HepG2 (cell line): ENCODE data around the gene ELL. TPM values are rescaled to one million over a fixed set of nuclear protein-coding genes. Genes with fewer than 3 reads are reported as not detected.
"Not testable (repeated sequence)": the region's sequence is repeated elsewhere in the genome, so short reads cannot be mapped to it uniquely, and the experiment has no call there.

ENCODE experiments used
- ATAC-seq: fragments of 200-7000 bp; cut with Tn5 transposase; 3 replicates; pipeline ENCODE4 v1.9.1; 2020; ENCODE audit warnings: mild to moderate bottlenecking, moderate library complexity
- BruUV-seq: library from RNA; stranded (reverse); fragments of 400-500 nt; replicated peaks from 2 replicates; lab custom pipeline; 2021; lab: Mats Ljungman, UMichigan
- CTCF ChIA-PET: fragments of 300-600 bp; formaldehyde crosslinking; extraction: SDS; loops from one replicate; lab custom pipeline; 2021; ENCODE audit warnings: low total read pairs, inconsistent platforms, low intra/inter-chr PET ratio; lab: Yijun Ruan, JAX
- POLR2A ChIA-PET: fragments of 350-600 bp; sonication (Branson Sonifier 250); formaldehyde crosslinking; loops from one replicate; lab custom pipeline; 2020; ENCODE audit warnings: antibody characterized with exemption, inconsistent platforms; lab: Yijun Ruan, JAX
- DNase-seq: peaks from one replicate; pipeline ENCODE4 v3.0.0-alpha.2; 2015; ENCODE audit warnings: low spot score
- FAIRE-seq: peaks from 3 replicates; lab custom pipeline; 2011; peaks lifted over from hg19 to GRCh38; lab: Jason Lieb, UNC
- H2AFZ ChIP-seq: one replicate; pipeline ENCODE4 v1.6.1; 2011; ENCODE audit warnings: low read length, inconsistent platforms
- H3K27ac ChIP-seq: fragments of 300-600 bp; 3 replicates; pipeline ENCODE4 v1.8.0; 2011; ENCODE audit warnings: mixed run types, mild to moderate bottlenecking, mixed read lengths, low read length, inconsistent platforms; ENCODE audit not compliant: insufficient read depth; ENCODE audit errors: extremely low read length
- H3K27me3 ChIP-seq, 2 experiments: fragments of 200-600 bp in 1 of 2; 2 replicates in 1 of 2; 3 replicates in 1 of 2; pipeline versions ENCODE4 v1.6.0 to v1.8.0; 2011; ENCODE audit warnings: low read length in 2 of 2, mild to moderate bottlenecking in 2 of 2, moderate library complexity in 2 of 2, inconsistent platforms in 1 of 2; ENCODE audit not compliant: insufficient read depth in 2 of 2, control insufficient read depth in 1 of 2
- H3K36me3 ChIP-seq, 2 experiments: fragments of 200-600 bp in 1 of 2; replicated peaks in 1 of 2; 2 replicates in 1 of 2; 3 replicates in 1 of 2; pipeline versions ENCODE4 v1.5.1 to v1.8.0; 2011; ENCODE audit warnings: low read length in 2 of 2, inconsistent platforms in 1 of 2; ENCODE audit not compliant: insufficient read depth in 2 of 2, control insufficient read depth in 1 of 2
- H3K4me1 ChIP-seq: 2 replicates; pipeline ENCODE4 v1.5.1; 2012; ENCODE audit warnings: low read length, inconsistent platforms; ENCODE audit not compliant: insufficient read depth
- H3K4me2 ChIP-seq: 2 replicates; pipeline ENCODE4 v1.6.0; 2011; ENCODE audit warnings: low read depth, low read length, inconsistent platforms
- H3K4me3 ChIP-seq, 3 experiments: fragments of 200-600 bp in 1 of 3; sonication (generic), shearing (Covaris generic) in 1 of 3; replicated peaks in 1 of 3; 2 replicates each; pipeline ENCODE4 v1.5.1; 2011 to 2016; ENCODE audit warnings: low read length in 3 of 3, inconsistent platforms in 2 of 3, low read depth in 2 of 3, mild to moderate bottlenecking in 2 of 3, control low read depth in 1 of 3, mixed read lengths in 1 of 3; ENCODE audit not compliant: insufficient read depth in 1 of 3
- H3K79me2 ChIP-seq: one replicate; pipeline ENCODE4 v1.6.1; 2011; ENCODE audit warnings: low read length, inconsistent platforms; ENCODE audit not compliant: insufficient read depth
- H3K9ac ChIP-seq: 2 replicates; pipeline ENCODE4 v1.6.0; 2011; ENCODE audit warnings: mild to moderate bottlenecking, low read depth, low read length, inconsistent platforms; ENCODE audit not compliant: insufficient read depth
- H3K9me3 ChIP-seq: 2 replicates; pipeline ENCODE4 v1.5.1; 2012; ENCODE audit warnings: mild to moderate bottlenecking, low read length
- H4K20me1 ChIP-seq: 2 replicates; pipeline ENCODE4 v1.6.0; 2011; ENCODE audit warnings: inconsistent platforms, mild to moderate bottlenecking, low read length, moderate library complexity; ENCODE audit not compliant: insufficient read depth
- ZNF441 ChIP-seq: sonication (generic); formaldehyde crosslinking; IDR thresholded peaks from 2 replicates; pipeline ENCODE4 v1.7.0; 2021; ENCODE audit warnings: missing genetic modification reagents, borderline replicate concordance
- ZNF768 ChIP-seq: sonication (generic); formaldehyde crosslinking; IDR thresholded peaks from 2 replicates; pipeline ENCODE4 v1.4.0; 2020; ENCODE audit warnings: missing genetic modification reagents
- ZSCAN22 ChIP-seq: sonication (generic); formaldehyde crosslinking; IDR thresholded peaks from 2 replicates; pipeline ENCODE4 v1.4.0; 2020; ENCODE audit warnings: mild to moderate bottlenecking, missing genetic modification reagents
- WGBS: methylation state at CpG from one replicate; pipeline ENCODE4 v1.1.6; 2017; ENCODE audit warnings: low lambda C conversion rate; 5-methylcytosine and 5-hydroxymethylcytosine counted together
- in situ Hi-C: cut with HindIII; loops from 2 replicates; pipeline ENCODE4 v1.10.0; 2017; ENCODE audit warnings: low pct_unique_long_range_greater_than_20kb; ENCODE audit not compliant: extremely low pct_ligation_motif_present
- intact Hi-C: fragments of 100-400 bp; cut with micrococcal nuclease; formaldehyde crosslinking; loops from one replicate; pipeline ENCODE4 v1.10.0; 2022; ENCODE audit not compliant: unreplicated experiment
- polyA plus RNA-seq, 8 experiments: library from polyadenylated mRNA; depleted of rRNA in 3 of 8; stranded (reverse) in 7 of 8; unstranded in 1 of 8; fragments of >200 nt; fragmentation: Illumina TruSeq in 4 of 8; extraction: Trizol in 4 of 8; gene quantifications; 2 replicates each; pipeline versions ENCODE4 v1.2.1 to v1.2.3, GENCODE V29; 2011 to 2016; ENCODE audit warnings: low read depth in 4 of 8, missing spikeins in 1 of 8, mixed read lengths in 1 of 8; ENCODE audit not compliant: insufficient read depth in 1 of 8
- total RNA-seq, 5 experiments: library from RNA; depleted of rRNA; stranded (reverse); fragments of >200 nt; fragmentation: Illumina TruSeq; extraction: Trizol; gene quantifications; 2 replicates each; pipeline ENCODE4 v1.2.3, GENCODE V29; 2016; ENCODE audit warnings: low read depth in 1 of 5

Gene ELL
- total and polyA plus RNA-seq, 2 of the 13 experiments (the other 11 are each of a cell fraction or from before 2014, with no cell fraction given) = 3.7 to 5.4 TPM

- no peaks in the 10 kb centered on the region for H3K27me3 ChIP-seq
- no peak overlapping the region for H2AFZ ChIP-seq
- DNase-seq = no peak
- H4K20me1 ChIP-seq = no peaks in the 10 kb centered on the region
- WGBS = 86% methylated on average over 9 of the region's 9 CpGs
- TF ChIP-seq ZSCAN22 (CRISPR knock-in tag) (no peak), ZNF768 (CRISPR knock-in tag) (peak; percentile 72)
- no peak overlapping the region for H3K4me2 ChIP-seq
- peaks cover 50% of the 10 kb centered on the region for H3K4me1 ChIP-seq
- H3K4me3 ChIP-seq = no peak overlapping the region
- CTCF ChIA-PET = interaction anchor here (2.3 kb wide), 1 partner anchor 19 kb away, joined by 8 read pairs; no protein-coding TSS in a partner anchor
- no TSS peak for BruUV-seq
- in situ Hi-C loops (loop anchor here (10.0 kb wide), 1 partner anchor 62 kb away; the partner anchor contains the start of gene PGPEP1), intact Hi-C loops (no loop called here)
- H3K9ac ChIP-seq = no peak overlapping the region
- POLR2A ChIA-PET = no interaction called here
- FAIRE-seq = no peak
- no peaks in the 10 kb centered on the region for H3K79me2 ChIP-seq
- no peak for ATAC-seq
- H3K36me3 ChIP-seq = no peaks in the 10 kb centered on the region
- H3K27ac ChIP-seq = no peak overlapping the region
- H3K9me3 ChIP-seq = no peaks in the 10 kb centered on the region
Observed at GRCh38 chr19:18406749-18407148, 115.1 kb downstream of the ELL start.

- intact Hi-C loops = not testable (repeated sequence)
Observed at GRCh38 chr19:18405754-18406153, 116.1 kb downstream of the ELL start.

More at GRCh38 chr19:18405754-18406153, 116.1 kb downstream of the ELL start:
- H3K36me3 ChIP-seq, H3K9ac ChIP-seq, ATAC-seq, H3K79me2 ChIP-seq, H3K27me3 ChIP-seq, DNase-seq, BruUV-seq, H3K4me2 ChIP-seq, H2AFZ ChIP-seq, H4K20me1 ChIP-seq, FAIRE-seq, H3K9me3 ChIP-seq, H3K27ac ChIP-seq, CTCF ChIA-PET, H3K4me3 ChIP-seq: not testable (repeated sequence)
- WGBS = 64% methylated on average over 11 of the region's 11 CpGs
- TF ChIP-seq ZNF441 (CRISPR knock-in tag) = peak; percentile 91
- in situ Hi-C loops = loop anchor here (10.0 kb wide), 1 partner anchor 61 kb away; the partner anchor contains the start of gene PGPEP1
- POLR2A ChIA-PET = interaction anchor here (1.1 kb wide), 1 partner anchor 20 kb away, joined by 4 read pairs; the partner anchor contains the start of gene GDF15
- peaks cover 52% of the 10 kb centered on the region for H3K4me1 ChIP-seq
